Nucleus accumbens (tissue), 56 donors: ENCODE results near the gene RBM10.

Source experiments
- DNase-seq, 56 donors: peaks; one replicate each; lab custom pipeline; 2025; lab: John Stamatoyannopoulos, UW

RBM10 gene

GRCh38 chrX:47174846-47175587 lies 30.0 kb downstream of the RBM10 start:
- no peak for DNase-seq

GRCh38 chrX:47175588-47175980 lies 30.6 kb downstream of the RBM10 start:
- DNase-seq: no peak

- no peak for DNase-seq
These were observed 31.2 kb downstream of the RBM10 start for GRCh38 chrX:47176101-47176740.

GRCh38 chrX:47177079-47177478 lies 32.1 kb downstream of the RBM10 start:
- no peak for DNase-seq

GRCh38 chrX:47178337-47178736 lies 33.3 kb downstream of the RBM10 start:
- no peak for DNase-seq

GRCh38 chrX:47179221-47179927 lies 34.4 kb downstream of the RBM10 start:
- peak in 46 of 56 donors; percentile 0 to 68 (median 30) for DNase-seq

- no peak for DNase-seq
These were observed 34.9 kb downstream of the RBM10 start for GRCh38 chrX:47179928-47180255.

- no peak for DNase-seq
These were observed 35.3 kb downstream of the RBM10 start for GRCh38 chrX:47180346-47180745.

GRCh38 chrX:47181301-47181700 lies 36.3 kb downstream of the RBM10 start:
- no peak for DNase-seq

GRCh38 chrX:47182106-47182700 lies 37.2 kb downstream of the RBM10 start:
- DNase-seq: peak in 1 of 56 donors; percentile 3

GRCh38 chrX:47184486-47184885 lies 39.5 kb downstream of the RBM10 start:
- no peak for DNase-seq

GRCh38 chrX:47185241-47185640 lies 40.2 kb downstream of the RBM10 start:
- DNase-seq: no peak

GRCh38 chrX:47186096-47186740 lies 41.2 kb downstream of the RBM10 start:
- no peak for DNase-seq

GRCh38 chrX:47187106-47187677 lies 42.2 kb downstream of the RBM10 start:
- DNase-seq: no peak

GRCh38 chrX:47189906-47190305 lies 44.9 kb downstream of the RBM10 start:
- DNase-seq: no peak

- DNase-seq: peak; percentile 5 to 92 (median 72)
These were observed 45.6 kb downstream of the RBM10 start for GRCh38 chrX:47190445-47191269.

- DNase-seq: peak in 8 of 56 donors; percentile 1 to 20 (median 4)
These were observed 46.3 kb downstream of the RBM10 start for GRCh38 chrX:47191331-47191730.

- no peak for DNase-seq
These were observed 46.9 kb downstream of the RBM10 start for GRCh38 chrX:47191806-47192401.
